DND-41 (cell line): ENCODE data around the gene SINHCAF.
"Not testable (repeated sequence)": the region's sequence is repeated elsewhere in the genome, so short reads cannot be mapped to it uniquely, and the experiment has no call there.

ENCODE experiments used
- ATAC-seq: fragments of 200-7000 bp; cut with Tn5 transposase; 3 replicates; pipeline ENCODE4 v1.9.1; 2021; ENCODE audit warnings: low read depth; ENCODE audit not compliant: insufficient read depth
- DNase-seq: peaks from one replicate; pipeline ENCODE4 v3.0.0-alpha.2; 2020
- H2AFZ ChIP-seq: 2 replicates; pipeline ENCODE4 v1.6.0; 2012; ENCODE audit warnings: low read depth, low read length
- H3K27ac ChIP-seq: 2 replicates; pipeline ENCODE4 v1.5.1; 2012; ENCODE audit warnings: low read length, inconsistent platforms
- H3K27me3 ChIP-seq: fragments of 200-600 bp; sonication (generic); 2 replicates; pipeline ENCODE4 v1.6.0; 2012; ENCODE audit warnings: low read length, mild to moderate bottlenecking, inconsistent platforms; ENCODE audit not compliant: insufficient read depth, poor library complexity
- H3K36me3 ChIP-seq: 2 replicates; pipeline ENCODE4 v1.5.1; 2012; ENCODE audit warnings: low read length, inconsistent platforms; ENCODE audit not compliant: insufficient read depth
- H3K4me1 ChIP-seq: 2 replicates; pipeline ENCODE4 v1.5.1; 2012; ENCODE audit warnings: mild to moderate bottlenecking, low read length; ENCODE audit not compliant: insufficient read depth
- H3K4me2 ChIP-seq: 2 replicates; pipeline ENCODE4 v1.6.0; 2012; ENCODE audit warnings: mild to moderate bottlenecking, moderate library complexity, low read length, inconsistent platforms; ENCODE audit not compliant: insufficient read depth
- H3K4me3 ChIP-seq, 2 experiments: fragments of 200-600 bp in 1 of 2; shearing (Covaris generic) in 1 of 2; 2 replicates each; pipeline ENCODE4 v1.5.1; 2012 to 2016; ENCODE audit warnings: inconsistent platforms in 2 of 2, low read length in 2 of 2, mild to moderate bottlenecking in 2 of 2, low read depth in 1 of 2, moderate library complexity in 1 of 2
- H3K79me2 ChIP-seq: 2 replicates; pipeline ENCODE4 v1.6.0; 2012; ENCODE audit warnings: low read length, inconsistent platforms; ENCODE audit not compliant: insufficient read depth
- H3K9ac ChIP-seq: 2 replicates; pipeline ENCODE4 v1.6.0; 2012; ENCODE audit warnings: low read depth, mild to moderate bottlenecking, inconsistent platforms, low read length, moderate library complexity
- H3K9me3 ChIP-seq: 2 replicates; pipeline ENCODE4 v1.5.1; 2012; ENCODE audit warnings: low read length, moderate library complexity, mild to moderate bottlenecking, inconsistent platforms; ENCODE audit not compliant: insufficient read depth, severe bottlenecking
- H4K20me1 ChIP-seq: 2 replicates; pipeline ENCODE4 v1.6.0; 2012; ENCODE audit warnings: low read length; ENCODE audit not compliant: insufficient read depth
- EZH2 ChIP-seq: IDR thresholded peaks from 3 replicates; pipeline ENCODE4 v1.6.1; 2012; ENCODE audit warnings: borderline replicate concordance, low read depth, mild to moderate bottlenecking, moderate library complexity, low read length, inconsistent platforms; ENCODE audit not compliant: severe bottlenecking
- TF ChIP-seq, protein P1 (sequence below): IDR thresholded peaks from 2 replicates; pipeline ENCODE4 v1.5.1; 2012; ENCODE audit warnings: borderline replicate concordance, low read length, moderate library complexity, mild to moderate bottlenecking; ENCODE audit not compliant: poor library complexity, severe bottlenecking; ENCODE audit errors: extremely low read depth

The SINHCAF gene

DNA sequence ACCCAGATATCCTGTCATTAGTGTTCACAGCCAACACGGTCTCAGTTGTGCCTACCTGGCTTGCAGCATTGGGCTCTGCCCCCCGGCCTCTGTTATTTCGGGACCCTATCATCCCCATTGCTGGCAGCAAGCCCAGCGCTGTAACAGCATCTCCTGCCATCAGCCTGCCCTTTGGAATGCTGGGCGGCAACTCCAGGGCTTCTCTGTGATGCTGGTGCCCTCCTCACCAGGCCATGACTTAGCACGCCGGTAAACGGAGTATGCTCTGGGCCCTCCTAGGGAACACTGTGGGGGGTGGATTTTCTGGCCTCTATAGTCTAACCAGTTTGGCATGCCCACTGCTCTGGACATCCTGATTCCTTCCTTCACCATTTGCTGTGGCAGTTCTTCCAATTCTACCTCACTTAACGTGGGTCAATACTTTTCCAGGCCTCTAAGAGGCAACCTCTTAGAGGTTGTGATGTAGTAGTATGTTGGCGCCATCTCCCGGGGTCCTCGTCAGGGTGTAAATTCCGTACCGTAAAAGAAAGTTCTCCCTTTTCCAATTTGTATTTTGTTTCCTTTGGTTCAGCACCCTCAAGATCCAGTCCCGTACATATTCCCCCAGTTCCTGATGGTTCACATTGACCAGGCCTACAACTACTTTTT, 80.0 kb downstream of the SINHCAF start:
- DNase-seq = no peak

DNA sequence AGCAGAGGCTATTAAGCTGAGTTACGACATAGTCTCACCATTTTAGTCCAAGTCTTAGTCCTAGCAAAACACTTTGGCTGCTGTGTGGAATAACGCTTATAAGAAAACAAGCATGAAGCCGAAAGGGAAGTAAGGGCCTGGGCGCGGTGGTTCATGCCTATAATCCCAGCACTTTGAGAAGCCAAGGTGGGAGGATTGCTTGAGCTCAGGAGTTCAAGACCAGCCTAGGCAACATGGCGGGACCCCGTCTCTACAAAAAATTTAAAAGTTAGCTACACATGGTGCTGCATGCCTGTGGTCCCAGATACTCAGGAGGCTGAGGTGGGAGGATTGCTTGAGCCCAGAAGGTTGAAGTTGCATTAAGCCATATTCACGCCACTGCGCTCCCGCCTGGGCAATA, 83.5 kb downstream of the SINHCAF start:
- DNase-seq, H3K4me2 ChIP-seq, H3K27ac ChIP-seq, H2AFZ ChIP-seq, H3K9ac ChIP-seq, H3K27me3 ChIP-seq, H3K9me3 ChIP-seq, H3K4me3 ChIP-seq, H3K79me2 ChIP-seq, H4K20me1 ChIP-seq, H3K4me1 ChIP-seq, H3K36me3 ChIP-seq, ATAC-seq: not testable (repeated sequence)

More for the DNA sequence above, 80.0 kb downstream of the SINHCAF start:
- Histone ChIP-seq H4K20me1 (0 out of 2 replicates have a peak, but pooled peaks cover 2% of the 10 kb centered on the region), H3K36me3 (no peaks in the 10 kb centered on the region), H2AFZ (no peak overlapping the region), H3K9ac (no peak overlapping the region), H3K27ac (no peak overlapping the region), H3K9me3 (no peaks in the 10 kb centered on the region), H3K27me3 (no peaks in the 10 kb centered on the region), H3K4me3 (no peak overlapping the region), H3K4me1 (no peaks in the 10 kb centered on the region), H3K4me2 (no peak overlapping the region), H3K79me2 (no peaks in the 10 kb centered on the region)
- ATAC-seq = no peak
- TF ChIP-seq EZH2 = no peak
- TF ChIP-seq, protein P1, sequence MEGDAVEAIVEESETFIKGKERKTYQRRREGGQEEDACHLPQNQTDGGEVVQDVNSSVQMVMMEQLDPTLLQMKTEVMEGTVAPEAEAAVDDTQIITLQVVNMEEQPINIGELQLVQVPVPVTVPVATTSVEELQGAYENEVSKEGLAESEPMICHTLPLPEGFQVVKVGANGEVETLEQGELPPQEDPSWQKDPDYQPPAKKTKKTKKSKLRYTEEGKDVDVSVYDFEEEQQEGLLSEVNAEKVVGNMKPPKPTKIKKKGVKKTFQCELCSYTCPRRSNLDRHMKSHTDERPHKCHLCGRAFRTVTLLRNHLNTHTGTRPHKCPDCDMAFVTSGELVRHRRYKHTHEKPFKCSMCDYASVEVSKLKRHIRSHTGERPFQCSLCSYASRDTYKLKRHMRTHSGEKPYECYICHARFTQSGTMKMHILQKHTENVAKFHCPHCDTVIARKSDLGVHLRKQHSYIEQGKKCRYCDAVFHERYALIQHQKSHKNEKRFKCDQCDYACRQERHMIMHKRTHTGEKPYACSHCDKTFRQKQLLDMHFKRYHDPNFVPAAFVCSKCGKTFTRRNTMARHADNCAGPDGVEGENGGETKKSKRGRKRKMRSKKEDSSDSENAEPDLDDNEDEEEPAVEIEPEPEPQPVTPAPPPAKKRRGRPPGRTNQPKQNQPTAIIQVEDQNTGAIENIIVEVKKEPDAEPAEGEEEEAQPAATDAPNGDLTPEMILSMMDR = no peak

DNA sequence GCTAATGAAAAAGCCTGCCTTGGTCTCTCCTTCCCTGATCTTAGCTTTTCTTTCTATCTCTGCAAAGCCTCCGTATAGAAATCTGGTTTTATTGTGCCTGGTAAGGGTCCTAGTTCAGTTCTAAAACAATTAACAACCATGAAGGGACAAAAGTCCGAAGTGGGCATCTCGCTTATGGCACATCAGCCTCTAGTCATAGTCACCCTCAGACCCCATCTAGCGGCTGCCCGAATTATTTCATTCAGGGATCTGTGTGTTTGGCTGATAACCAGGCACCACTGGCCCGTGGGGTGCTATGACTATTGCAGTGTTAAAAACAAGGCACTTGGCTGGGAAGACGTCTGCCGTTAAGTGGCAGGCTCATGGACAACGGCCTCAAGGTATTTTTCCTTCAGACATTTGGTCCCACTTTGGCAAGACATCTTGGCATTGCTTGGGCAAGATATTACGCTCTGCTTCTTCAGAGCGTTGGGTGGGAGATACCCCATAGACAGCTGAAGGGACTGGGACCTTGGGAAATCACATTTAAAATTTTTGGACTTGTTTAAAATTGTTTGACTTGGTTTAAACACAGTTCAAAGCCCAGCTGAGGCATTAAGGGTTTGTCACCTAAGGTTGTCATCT, 87.1 kb downstream of the SINHCAF start:
- peak; percentile 88 for ATAC-seq
- Histone ChIP-seq H3K9ac (no peak overlapping the region), H2AFZ (no peak overlapping the region), H3K36me3 (no peaks in the 10 kb centered on the region), H3K4me2 (no peak overlapping the region), H3K27ac (no peak overlapping the region), H3K4me3 (no peak overlapping the region), H3K79me2 (no peaks in the 10 kb centered on the region), H3K4me1 (no peaks in the 10 kb centered on the region), H3K27me3 (no peaks in the 10 kb centered on the region), H3K9me3 (no peaks in the 10 kb centered on the region), H4K20me1 (no peaks in the 10 kb centered on the region)
- TF ChIP-seq EZH2 = no peak
- TF ChIP-seq, protein P1 = peak; percentile 80
- peak; percentile 63 for DNase-seq

DNA sequence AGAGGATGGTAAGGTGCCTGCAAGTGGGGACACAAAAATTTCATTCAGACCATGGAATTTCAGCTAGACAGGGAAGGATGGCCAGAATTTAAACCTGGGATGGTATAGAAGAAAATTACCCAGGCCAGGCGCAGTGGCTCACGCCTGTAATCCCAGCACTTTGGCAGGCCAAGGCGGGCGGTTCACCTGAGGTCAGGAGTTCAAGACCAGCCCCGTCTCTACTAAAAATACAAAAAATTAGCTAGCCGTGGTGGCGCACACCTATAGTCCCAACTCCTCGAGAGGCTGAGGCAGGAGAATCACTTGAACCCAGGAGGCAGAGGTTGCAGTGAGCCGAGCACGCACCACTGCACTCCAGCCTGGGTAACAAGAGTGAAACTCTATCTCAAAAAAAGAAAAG, 87.6 kb downstream of the SINHCAF start:
- H3K27me3 ChIP-seq, H2AFZ ChIP-seq, H3K4me1 ChIP-seq, H3K9ac ChIP-seq, H3K4me3 ChIP-seq, H3K4me2 ChIP-seq, DNase-seq, H3K9me3 ChIP-seq, H4K20me1 ChIP-seq, H3K79me2 ChIP-seq, H3K36me3 ChIP-seq, ATAC-seq, H3K27ac ChIP-seq: not testable (repeated sequence)
